Glomerular visceral epithelial cell (primary cell): ENCODE measurements around the gene LYSMD2.

Experiments used
- DNase-seq: peaks from one replicate; pipeline ENCODE4 v3.0.0-alpha.2; 2016; ENCODE audit errors: extremely low spot score

The LYSMD2 gene

DNA sequence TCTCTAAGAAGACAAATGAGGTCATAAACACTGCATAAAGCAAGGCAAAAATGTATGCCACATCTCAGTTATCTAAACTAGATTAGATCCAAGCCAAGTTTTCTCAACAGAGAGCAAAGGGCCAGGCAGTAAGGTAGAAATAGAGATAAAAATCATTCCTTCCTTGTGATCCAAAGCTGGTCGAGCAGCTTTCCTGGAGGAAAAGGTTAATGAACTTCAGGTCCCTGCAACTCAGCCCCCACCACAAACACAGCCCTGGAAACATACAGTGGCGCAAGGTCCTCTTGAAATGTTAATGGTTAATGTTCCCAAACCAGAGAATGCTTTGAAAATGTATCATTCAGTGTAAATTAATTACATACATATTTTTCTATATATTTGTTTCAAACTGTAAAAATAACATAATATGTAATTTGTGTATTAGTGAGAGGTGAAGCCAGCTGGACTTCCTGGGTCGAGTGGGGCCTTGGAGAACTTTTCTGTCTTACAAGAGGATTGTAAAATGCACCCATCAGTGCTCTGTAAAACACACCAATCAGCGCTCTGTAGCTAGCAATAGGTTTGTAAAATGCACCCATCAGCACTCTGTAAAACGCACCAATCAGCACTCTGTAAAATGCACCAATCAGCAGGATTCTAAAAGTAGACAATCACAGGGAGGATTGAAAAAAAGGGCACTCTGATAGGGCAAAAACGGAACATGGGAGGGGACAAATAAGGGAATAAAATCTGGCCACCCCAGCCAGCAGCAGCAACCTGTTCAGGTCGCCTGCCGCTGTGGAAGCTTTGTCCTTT lies 17.1 kb downstream of the LYSMD2 start:
- no peak for DNase-seq

DNA sequence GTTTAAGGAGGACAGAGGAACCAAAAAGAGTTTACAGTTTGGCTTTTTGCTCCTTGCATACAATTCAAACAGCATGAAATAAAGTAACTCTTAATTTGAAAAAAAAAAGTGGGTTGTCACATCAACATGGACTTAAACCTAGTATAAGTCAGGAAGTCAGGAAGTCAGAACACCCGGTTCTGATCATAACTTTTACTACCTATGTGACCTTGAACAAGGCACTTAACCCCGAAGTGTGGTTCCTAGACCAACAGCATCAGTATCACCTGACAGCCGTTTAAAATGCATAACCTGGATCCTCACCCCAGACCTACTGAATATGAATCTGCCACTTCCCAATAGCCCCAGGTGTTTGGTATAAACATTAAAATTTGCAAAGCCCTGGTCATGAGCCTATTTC lies 18.7 kb downstream of the LYSMD2 start:
- no peak for DNase-seq

DNA sequence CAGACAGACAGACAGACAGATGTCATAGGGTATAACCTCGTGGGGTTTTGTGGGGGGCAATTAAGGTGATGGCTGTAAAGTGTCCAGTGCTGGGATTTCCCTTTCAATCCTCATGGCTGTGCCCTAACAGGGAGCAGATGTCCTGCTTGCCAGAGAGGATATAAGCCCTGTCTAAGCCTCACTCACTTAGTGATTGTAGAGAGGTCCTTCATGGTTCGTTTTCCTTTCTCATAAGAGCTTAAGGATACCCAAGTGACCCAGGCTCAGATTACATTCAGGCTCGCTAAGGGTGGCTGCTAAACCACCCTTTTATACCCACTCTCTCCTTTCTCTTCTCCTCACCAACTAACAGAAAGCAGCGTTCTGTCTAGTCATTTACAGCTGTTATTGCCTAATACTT lies 19.2 kb downstream of the LYSMD2 start:
- DNase-seq: no peak

DNA sequence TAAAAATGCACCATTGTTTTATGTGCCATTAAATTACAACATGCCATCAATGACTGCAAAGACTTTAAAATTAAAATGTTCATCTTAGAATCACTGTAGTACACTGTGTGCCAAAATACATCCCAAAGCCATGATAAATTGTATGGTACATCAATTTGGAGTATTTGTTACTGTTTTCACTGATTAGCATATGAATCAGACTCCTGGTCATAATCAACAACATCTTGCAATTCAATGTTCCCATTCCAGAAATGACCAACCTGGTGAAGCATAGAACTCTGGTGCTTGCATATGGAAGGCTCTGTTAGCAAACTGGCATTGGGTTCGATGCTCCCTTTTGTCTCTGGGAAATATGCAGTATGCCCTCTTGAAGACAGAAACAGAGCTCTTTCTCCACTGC lies 22.5 kb downstream of the LYSMD2 start:
- no peak for DNase-seq

DNA sequence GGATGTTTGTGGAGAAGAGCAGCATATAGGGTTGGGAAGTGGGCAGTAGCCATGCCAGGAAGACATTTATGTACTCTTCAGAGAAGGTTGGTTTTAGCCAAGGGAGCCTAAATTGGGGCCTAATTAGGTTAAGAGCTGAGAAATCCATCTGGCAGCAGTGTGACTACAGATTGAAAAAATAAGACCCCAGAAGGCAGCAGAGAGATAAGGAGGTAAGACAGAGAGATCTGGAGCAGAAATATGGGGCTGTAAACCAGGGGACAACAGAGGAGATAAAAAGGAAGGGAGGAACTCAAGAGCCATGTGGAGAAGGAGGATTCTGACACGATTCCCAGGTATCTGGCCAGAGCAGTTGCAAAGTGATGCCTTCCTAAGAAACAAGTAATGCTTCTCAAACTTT lies 23.3 kb downstream of the LYSMD2 start:
- no peak for DNase-seq

DNA sequence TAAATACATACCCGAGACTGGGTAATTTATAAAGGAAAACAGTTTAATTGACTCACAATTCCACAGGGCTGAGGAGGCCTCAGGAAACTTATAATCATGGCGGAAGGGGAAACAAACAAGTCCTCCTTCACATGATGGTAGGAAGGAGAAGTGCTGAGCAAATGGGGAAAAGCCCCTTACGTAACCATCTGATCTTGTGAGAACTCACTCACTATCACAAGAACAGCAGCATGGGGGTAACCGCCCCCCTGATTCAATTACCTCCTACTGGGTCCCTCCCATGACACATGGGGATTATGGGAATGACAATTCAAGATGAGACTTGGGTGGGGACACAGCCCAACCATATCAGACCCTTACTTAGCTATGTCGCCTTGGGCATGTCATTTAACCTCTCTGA lies 28.4 kb downstream of the LYSMD2 start:
- no peak for DNase-seq

DNA sequence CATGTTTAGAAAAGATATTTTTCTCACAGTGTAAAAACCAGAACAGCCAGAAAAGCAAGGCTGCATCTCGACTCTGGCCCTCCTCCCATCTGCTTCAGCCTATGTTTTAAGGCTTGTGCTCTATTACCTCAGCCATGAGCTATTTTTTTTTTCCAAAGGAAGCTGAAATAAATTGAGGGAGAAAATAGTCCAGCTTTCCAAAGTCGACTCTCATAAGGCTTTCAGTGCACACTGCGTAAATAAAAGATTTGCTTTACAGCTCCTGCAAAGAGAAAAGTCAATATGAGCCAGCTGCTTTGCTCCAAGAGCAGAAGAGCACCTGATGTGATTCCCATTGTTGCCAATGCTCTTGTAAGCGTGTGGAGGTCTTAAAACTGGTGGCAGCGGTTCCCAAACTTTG lies 29.4 kb downstream of the LYSMD2 start:
- no peak for DNase-seq

DNA sequence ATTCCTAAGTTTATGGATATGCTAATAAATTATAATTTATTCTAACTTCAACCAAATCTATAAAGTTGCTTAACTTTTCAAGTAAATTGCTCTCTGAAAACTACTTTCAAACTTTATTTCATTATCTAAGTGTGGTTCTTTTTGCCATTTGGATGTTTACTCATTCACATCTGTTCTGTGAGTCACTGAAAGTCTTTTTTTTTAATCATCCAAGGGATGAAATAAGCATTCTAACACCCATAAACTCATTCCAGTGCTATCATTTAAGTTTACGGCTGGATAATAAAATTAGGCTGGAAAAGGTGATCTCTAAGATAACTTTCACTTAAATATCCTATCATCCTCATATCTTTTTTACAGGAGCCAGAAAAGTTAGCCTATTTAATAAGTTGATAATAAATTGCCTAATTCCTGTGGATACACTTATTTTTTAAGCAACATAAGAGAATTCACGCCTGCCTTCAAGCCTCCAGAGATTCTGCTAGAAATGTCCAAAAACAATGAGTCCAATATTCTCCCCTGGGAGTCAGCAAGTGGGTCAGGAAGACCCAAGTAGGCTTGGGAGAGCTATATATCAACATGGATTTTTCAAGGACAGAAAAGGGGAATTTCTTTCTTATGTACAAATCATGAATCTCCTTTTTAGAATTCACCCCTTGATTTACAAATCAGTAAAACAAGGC lies 30.4 kb downstream of the LYSMD2 start:
- DNase-seq: no peak

DNA sequence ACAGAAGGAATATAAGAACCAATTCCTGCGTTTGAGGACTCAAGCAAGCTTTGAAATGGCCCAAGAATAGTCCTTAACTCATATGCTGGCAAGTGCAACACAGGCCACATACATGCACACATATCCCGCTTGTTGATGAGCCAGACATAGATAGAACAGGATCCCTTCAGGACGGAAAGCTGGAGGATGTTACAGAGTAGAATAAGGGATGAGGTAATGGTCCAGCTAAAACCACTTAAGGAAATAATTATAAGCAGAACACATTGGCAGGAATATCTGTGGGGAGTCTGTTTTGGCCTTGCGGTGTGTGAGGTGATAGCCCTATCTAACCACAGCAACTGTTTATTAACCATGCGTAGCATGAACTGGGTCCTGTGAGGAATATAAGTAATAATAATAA lies 31.2 kb downstream of the LYSMD2 start:
- peak; percentile 63 for DNase-seq

DNA sequence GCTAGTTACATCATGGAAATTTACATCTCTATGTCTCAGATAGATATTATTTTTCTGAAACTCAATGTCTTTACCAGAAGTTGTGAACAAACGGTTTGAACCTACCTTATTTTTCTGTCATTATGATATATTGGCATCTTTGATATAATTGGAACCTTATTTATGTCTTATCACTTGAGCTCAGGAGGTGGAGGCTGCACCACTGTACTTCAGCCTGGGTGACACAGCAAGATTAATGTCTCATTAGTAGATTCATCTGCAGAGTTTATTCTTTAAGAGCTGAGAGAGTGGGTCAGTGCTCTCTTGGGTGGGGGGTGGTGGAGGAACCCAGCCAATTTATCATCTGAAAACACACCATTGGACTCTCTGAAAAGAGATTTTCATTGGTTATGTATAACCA lies 34.7 kb downstream of the LYSMD2 start:
- no peak for DNase-seq

DNA sequence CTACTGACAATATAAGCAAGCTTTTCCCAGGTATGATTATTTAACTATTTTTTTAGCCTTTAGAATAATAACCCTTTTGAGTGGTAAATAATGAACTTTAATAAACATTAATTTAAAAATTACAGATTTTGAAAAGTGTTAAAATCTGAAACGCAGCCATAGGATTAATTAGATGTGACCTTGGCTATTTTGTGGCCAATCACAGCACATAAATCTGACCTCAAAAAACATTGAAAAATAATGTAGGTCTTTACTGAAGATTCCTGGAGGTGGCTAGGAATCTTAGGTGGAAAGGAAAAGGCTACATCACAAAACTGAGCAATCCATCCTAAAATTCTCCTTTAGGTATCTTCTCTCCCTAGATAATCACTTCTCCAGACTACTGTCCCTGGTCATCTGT lies 38.1 kb downstream of the LYSMD2 start:
- DNase-seq: no peak

DNA sequence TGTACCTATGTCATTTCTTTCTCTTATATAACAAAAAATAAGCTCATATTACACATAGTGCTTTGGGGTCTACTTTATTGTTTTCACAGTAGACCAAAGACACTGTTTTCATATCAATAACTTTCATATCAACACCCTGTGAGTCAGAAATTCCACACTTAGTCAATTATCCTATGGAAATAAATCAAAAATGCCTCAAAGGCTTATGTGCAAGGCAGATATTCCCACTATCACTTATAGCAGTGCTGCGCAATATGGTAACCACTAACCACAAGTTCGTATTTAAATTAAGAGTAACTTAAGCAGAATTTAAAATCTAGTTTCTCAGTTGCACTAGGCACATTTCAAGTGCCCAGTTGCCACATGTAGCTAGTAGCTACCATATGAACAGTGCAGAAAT lies 40.3 kb downstream of the LYSMD2 start:
- no peak for DNase-seq

DNA sequence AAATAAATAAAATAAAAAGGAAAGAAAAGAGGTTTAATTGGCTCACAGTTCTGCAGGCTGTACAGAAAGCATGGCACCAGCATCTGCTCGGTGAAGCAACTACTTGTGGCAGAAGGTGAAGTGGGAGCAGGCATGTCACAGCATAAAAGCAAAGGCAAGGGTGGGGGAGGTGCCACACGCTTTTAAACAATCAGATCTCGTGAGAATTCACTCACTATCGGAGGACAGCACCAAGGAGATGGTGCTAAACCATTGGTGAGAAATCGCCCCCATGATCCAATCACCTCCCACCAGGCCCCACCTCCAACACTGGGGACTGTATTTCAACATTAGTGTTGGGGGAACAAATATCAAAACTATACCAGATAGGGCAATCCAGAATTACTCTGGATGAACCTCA lies 40.9 kb downstream of the LYSMD2 start:
- DNase-seq: no peak

DNA sequence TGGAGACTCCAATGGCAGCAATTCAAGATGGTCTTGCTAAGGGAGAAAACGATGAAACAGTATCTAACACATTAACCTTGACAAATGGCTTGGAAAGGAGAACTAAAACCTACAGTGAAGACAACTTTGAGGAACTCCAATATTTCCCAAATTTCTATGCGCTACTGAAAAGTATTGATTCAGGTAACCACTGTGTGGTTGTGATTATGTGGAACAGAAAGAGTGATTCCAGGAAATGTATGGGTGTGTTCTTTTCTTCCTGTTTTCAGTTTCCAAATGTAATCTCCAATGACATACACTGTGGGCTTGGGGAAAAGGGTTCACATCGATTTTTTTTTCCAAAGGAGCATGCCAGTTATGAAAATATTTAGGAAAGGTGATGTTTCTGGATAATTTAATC lies 45.3 kb downstream of the LYSMD2 start:
- DNase-seq: no peak

DNA sequence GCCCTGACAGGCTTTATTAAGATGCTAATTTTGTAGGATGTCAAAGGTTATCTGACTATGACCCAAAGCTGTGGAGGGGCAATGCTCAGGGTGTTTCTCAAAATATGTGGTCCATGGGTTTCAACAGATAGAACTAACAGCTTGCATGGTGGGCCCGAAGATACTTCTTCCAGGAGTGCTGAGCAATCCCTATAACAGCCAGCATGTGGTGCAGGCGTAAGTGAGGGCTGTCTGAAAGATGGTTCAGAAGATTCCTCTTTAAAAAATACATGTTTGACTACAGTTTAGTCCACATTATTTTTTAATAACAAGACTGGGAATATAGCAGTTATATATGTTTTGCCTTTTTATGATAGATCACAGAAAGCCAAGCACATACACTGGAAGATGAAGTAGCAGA lies 48.6 kb downstream of the LYSMD2 start:
- DNase-seq: no peak

DNA sequence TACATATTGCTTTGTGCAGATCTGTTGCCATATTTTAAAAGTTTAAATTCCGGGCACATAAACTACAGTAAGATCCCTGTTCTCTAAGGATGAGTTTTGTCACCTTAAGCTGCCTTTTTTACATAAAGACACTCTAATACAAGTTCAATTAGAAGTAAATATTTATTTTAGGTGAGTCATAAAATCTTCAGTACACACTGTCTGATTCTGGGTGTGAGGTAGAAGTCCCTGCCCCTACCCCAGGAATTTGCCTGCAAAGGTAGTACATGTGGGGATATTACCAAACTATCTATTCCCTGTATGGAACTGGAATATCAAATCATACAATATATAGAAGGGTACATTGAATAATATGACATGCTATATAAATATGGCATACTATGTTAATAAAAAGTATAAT lies 49.9 kb downstream of the LYSMD2 start:
- DNase-seq: no peak

DNA sequence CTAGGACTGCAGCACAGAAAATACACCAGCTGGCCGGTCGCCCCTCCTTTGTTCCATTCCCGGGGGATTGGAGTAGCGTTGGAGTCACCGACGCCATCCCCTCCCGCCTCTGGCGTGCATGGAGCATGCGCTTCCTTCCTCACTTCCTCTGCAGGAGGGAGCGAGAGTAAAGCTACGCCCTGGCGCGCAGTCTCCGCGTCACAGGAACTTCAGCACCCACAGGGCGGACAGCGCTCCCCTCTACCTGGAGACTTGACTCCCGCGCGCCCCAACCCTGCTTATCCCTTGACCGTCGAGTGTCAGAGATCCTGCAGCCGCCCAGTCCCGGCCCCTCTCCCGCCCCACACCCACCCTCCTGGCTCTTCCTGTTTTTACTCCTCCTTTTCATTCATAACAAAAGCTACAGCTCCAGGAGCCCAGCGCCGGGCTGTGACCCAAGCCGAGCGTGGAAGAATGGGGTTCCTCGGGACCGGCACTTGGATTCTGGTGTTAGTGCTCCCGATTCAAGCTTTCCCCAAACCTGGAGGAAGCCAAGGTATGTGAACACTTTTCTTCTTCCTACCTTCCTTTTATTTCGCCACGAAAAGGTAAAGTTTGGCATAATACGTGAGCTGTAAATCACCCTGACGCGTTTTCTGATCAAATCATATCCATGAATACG lies 56.0 kb downstream of the LYSMD2 start, which contains the start of gene SCG3:
SCG3 (plus strand) TSS at position 201 of the 661 bp plus-strand sequence; CDS start at position 454, 253 bp downstream.
- DNase-seq: peak; percentile 51

DNA sequence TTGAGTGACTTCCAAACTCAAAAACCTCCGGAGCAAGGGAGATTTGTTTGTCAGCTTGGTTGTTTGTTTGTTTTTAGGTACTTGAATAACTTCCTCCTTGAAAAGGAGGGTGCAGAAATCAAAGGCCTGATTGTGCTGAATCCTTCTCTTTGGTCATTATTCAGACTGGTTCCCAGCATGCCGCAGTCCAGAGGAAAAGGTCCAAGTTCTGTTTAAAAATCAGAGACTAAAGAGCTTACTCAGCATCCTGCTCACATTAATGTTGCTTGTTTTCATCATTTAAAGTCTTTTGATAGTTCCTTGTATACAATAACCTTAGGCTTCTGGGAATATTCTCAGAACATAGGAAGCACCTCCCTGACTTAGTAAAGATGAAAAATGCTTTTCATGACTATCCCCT lies 57.1 kb downstream of the LYSMD2 start:
- DNase-seq: no peak

DNA sequence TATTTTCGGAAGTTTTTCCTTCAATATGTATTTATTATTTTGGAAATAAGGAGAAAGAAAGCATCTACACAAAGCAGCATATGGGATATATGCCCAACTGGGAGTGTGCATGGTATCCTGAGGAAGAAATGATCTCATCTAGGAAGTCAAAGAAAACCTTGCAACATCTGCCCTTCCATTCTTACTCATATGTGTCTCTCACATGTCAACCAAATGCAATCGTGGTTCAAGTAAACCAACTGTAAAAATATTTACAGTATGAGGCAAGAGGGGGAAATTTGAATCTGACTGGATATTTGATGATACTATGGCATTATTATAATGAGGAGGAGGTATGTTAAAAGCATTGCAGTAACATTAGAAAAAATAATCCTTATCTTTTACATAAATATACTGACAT lies 59.4 kb downstream of the LYSMD2 start:
- no peak for DNase-seq

DNA sequence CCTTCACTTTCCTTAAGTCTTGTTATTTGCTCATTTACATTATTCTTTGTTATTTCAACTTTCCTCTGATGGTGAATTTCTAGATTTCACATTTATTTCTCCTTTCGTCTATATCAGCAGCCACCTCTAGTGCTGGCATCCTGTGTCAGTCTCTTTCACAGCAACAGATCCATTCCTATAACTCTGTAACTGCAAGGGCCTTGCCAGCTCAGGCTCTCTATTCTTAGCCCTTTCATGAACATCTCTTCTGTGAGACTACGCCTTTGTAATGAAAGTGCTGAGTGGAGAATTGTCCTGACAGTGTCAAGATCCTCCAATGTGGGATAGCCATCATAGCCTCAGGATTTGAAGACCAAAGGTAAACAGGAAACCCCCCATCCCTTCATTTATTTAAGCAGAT lies 60.0 kb downstream of the LYSMD2 start:
- no peak for DNase-seq

DNA sequence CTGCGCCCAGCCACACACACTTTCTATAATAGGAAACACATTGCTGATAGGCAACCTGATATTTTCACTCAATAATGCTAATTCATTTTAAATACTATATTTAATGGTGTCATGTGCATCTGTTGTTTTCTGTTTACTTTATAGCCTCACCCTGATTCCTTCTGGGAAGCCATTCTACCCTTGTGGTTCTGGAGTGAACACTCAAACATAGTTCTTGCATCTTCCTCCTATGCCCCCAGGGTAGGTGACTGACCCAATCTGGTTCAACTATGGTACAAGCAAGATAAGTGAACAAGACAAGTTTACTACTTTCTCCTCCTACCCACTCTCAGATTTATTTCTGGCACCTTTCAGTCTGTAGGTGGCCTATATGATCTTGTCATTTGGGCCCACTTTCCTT lies 60.4 kb downstream of the LYSMD2 start:
- DNase-seq: no peak

DNA sequence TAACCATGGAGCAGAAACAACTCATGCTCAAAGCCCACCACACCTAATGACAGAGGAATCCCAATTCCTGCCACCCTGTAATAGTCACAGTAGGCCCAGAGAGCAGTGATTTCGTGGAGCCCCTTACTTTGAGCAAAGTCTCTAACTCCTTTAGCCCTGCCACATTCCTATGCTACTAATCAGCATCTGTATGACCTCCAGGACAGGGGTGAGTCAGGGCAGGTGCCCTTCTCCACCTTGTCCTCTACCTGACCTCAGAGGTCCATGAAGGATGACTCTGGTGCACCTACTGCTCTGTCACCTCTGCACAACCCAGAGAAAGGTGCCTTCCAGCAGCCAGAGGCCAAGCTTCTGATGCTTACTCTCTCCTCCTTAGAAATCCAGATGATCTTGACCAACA lies 62.2 kb downstream of the LYSMD2 start:
- DNase-seq: no peak
